CD8-positive, alpha-beta memory T cell (primary cell): Measurements from ENCODE around the gene TCF3. TPM values are rescaled to one million over a fixed set of nuclear protein-coding genes. Genes with fewer than 3 reads are reported as not detected.

Source experiments
- CTCF ChIA-PET: fragments of 350-600 bp; sonication (Branson Sonifier 250); formaldehyde crosslinking; loops from one replicate; lab custom pipeline; 2021; ENCODE audit warnings: antibody characterized with exemption; lab: Charles Lee
- POLR2A ChIA-PET: fragments of 350-600 bp; sonication (Branson Sonifier 250); formaldehyde crosslinking; loops from one replicate; lab custom pipeline; 2021; ENCODE audit warnings: antibody characterized with exemption; lab: Charles Lee
- DNase-seq, 5 donors: peaks; one replicate each; pipeline versions ENCODE4 v3.0.0 to v3.0.0-alpha.2; 2020 to 2022; ENCODE audit warnings: mixed read lengths in 1 of 5
- H3K27ac ChIP-seq: one replicate; pipeline ENCODE4 v1.7.0; 2013; ENCODE audit warnings: low read depth, mild to moderate bottlenecking, low read length, moderate library complexity
- H3K27me3 ChIP-seq: 2 replicates; pipeline ENCODE4 v1.7.0; 2013; ENCODE audit warnings: low read length, mild to moderate bottlenecking; ENCODE audit not compliant: insufficient read depth, poor library complexity, severe bottlenecking
- H3K36me3 ChIP-seq: 2 replicates; pipeline ENCODE4 v1.7.0; 2013; ENCODE audit warnings: mild to moderate bottlenecking, low read length, moderate library complexity; ENCODE audit not compliant: insufficient read depth
- H3K4me1 ChIP-seq: 2 replicates; pipeline ENCODE4 v1.7.0; 2013; ENCODE audit warnings: mild to moderate bottlenecking, low read length, moderate library complexity; ENCODE audit not compliant: insufficient read depth
- H3K4me3 ChIP-seq: 2 replicates; pipeline ENCODE4 v1.7.0; 2013; ENCODE audit warnings: mild to moderate bottlenecking, low read length
- H3K9me3 ChIP-seq: 2 replicates; pipeline ENCODE4 v1.7.0; 2013; ENCODE audit warnings: mild to moderate bottlenecking, low read length
- H3K27ac Mint-ChIP-seq, 8 donors: one replicate each; pipeline ENCODE4 v1.8.0; 2020 to 2021; ENCODE audit warnings: mixed read lengths in 8 of 8, mild to moderate bottlenecking in 6 of 8, inconsistent platforms in 3 of 8, moderate library complexity in 3 of 8
- H3K27me3 Mint-ChIP-seq, 2 donors: one replicate each; pipeline ENCODE4 v1.8.0; 2020 to 2021; ENCODE audit warnings: mixed read lengths in 2 of 2, mild to moderate bottlenecking in 1 of 2, moderate library complexity in 1 of 2
- H3K36me3 Mint-ChIP-seq, 3 donors: one replicate each; pipeline ENCODE4 v1.8.0; 2020 to 2021; ENCODE audit warnings: mixed read lengths in 3 of 3, inconsistent platforms in 1 of 3, mild to moderate bottlenecking in 1 of 3
- H3K4me1 Mint-ChIP-seq, 3 donors: one replicate each; pipeline ENCODE4 v1.8.0; 2020 to 2021; ENCODE audit warnings: mixed read lengths in 3 of 3, inconsistent platforms in 1 of 3, mild to moderate bottlenecking in 1 of 3
- H3K4me3 Mint-ChIP-seq, 7 donors: one replicate each; pipeline ENCODE4 v1.8.0; 2020 to 2021; ENCODE audit warnings: mixed read lengths in 7 of 7, mild to moderate bottlenecking in 6 of 7, moderate library complexity in 4 of 7, inconsistent platforms in 2 of 7
- H3K9me3 Mint-ChIP-seq, 5 donors: one replicate each; pipeline ENCODE4 v1.8.0; 2020 to 2022; ENCODE audit warnings: mixed read lengths in 5 of 5, mild to moderate bottlenecking in 3 of 5, moderate library complexity in 2 of 5, inconsistent platforms in 1 of 5
- polyA plus RNA-seq: library from polyadenylated mRNA; unstranded; fragments of 300-500 nt; fragmentation: Illumina TruSeq; gene quantifications from one replicate; pipeline ENCODE4 v1.2.3, GENCODE V29; 2021
- total RNA-seq, 2 experiments: library from RNA; stranded (reverse); gene quantifications; one replicate each; pipeline ENCODE4 v1.2.3, GENCODE V29; 2021

The TCF3 gene
- total and polyA plus RNA-seq, 3 experiments from 2014 or later, result 13.3 to 97.0 (median 96.0) TPM

DNA sequence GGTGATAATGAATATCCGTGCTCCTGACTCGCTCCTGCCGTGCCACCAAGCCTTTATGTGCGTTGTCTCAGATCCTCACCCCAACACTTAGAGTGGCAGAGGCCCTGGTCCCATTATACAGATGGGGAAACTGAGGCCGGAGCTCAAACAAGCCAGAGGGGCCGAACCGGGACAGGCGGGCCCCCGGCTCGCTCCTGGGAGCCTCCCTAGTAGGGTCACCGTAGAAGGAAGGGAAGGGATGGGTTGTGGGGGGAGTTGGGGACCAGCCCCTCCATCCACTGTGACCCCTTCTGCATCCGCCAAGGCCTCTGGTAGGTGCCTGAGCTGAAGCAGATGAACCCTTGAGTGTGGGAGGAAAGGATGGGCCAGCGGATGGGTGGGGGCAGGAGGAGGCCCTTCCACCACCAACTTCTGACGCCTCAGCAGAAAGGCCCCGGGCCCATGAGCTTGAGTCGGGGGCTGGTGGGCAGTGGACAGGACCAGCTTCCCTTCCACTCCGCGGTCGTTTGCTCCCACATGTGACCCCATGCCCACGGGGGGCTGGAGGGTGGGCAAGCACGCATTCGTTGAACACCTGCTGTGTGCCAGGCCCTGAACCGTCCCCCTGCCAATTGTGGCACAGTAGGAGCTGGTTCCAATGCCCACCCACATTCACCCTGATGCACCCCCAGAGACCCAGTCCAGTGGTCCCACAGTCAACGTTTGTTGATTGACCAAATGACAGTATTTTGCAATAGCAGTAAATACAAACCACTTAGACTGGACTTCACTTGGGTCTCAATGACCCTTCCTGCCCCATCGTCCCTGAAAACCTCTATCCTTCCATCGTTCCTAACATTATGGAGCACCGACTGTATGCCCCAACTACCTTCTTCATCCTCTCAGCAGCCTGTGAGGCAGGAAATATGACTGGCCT lies 24.2 kb upstream of the TCF3 start:
- Mint-ChIP-seq H3K4me3 (no peak overlapping the region), H3K36me3 (peaks cover 0 to 2% (median 0%) of the 10 kb centered on the region in 3 donors), H3K9me3 (peaks cover 0 to 2% (median 0%) of the 10 kb centered on the region in 5 donors), H3K4me1 (peaks cover 0 to under 1% (median 0%) of the 10 kb centered on the region in 3 donors), H3K27me3 (peaks cover 27 to 63% of the 10 kb centered on the region in 2 donors), H3K27ac (no peak overlapping the region)
- Histone ChIP-seq H3K9me3 (no peaks in the 10 kb centered on the region), H3K4me1 (no peaks in the 10 kb centered on the region), H3K36me3 (no peaks in the 10 kb centered on the region), H3K4me3 (no peak overlapping the region), H3K27me3 (peaks cover 26% of the 10 kb centered on the region), H3K27ac (no peak overlapping the region)
- DNase-seq, result no peak
- CTCF ChIA-PET, result interaction anchor here (0.6 to 1.3 kb wide), 2 partner anchors 130 to 366 kb away, joined by 3 to 4 read pairs; no protein-coding TSS in a partner anchor
- POLR2A ChIA-PET, result no interaction called here

DNA sequence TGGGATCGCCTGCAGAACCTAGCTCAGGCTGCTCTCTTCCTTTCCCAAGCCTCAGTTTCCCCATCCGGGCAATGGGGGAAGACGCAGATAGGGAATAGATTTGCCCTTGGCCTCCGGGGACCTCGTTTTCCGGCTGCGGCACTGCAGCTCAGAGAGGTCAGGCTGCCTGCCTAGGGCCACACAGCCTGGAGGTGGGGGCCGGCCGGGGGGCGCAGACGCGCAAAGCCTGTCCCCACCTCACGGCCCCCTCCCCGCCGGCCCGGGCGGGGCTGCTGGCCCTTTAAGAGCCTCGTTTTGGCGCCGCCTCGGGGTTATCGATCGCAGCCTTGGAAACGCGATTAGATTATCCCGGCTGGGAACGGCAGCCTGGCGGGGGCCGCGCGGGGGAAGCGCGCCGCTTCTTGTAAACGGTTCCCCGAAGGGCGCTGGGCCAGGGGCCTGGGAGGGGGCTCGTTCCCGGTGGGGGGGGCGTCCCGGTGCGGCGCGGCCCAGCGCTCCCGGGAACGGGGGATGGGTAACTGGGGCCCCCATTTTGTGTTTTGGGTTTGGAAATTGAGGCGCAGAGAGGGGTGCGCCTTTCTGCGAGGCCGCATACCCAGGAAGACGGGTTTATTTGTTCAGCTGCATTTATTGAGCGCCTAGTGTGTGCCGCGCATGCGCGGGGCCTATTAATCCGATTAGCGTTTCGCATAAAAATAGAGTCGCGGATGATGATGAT lies 23.4 kb upstream of the TCF3 start:
- ChIA-PET CTCF (interaction anchor here (0.6 to 4.1 kb wide), 2 partner anchors 129 to 365 kb away, joined by 4 to 42 read pairs; no protein-coding TSS in a partner anchor), POLR2A (no interaction called here)
- H3K4me3 ChIP-seq, result no peak overlapping the region
- no peaks in the 10 kb centered on the region for H3K4me1 ChIP-seq
- H3K27me3 ChIP-seq, result peaks cover 34% of the 10 kb centered on the region
- DNase-seq, result no peak
- H3K27ac Mint-ChIP-seq, result no peak overlapping the region
- peaks cover 3 to 5% (median 3%) of the 10 kb centered on the region in 3 donors for H3K4me1 Mint-ChIP-seq
- H3K4me3 Mint-ChIP-seq, result no peak overlapping the region
- H3K36me3 Mint-ChIP-seq, result peaks cover 0 to 2% (median 0%) of the 10 kb centered on the region in 3 donors
- H3K36me3 ChIP-seq, result no peaks in the 10 kb centered on the region
- H3K9me3 ChIP-seq, result no peaks in the 10 kb centered on the region
- peaks cover 0 to 2% (median 0%) of the 10 kb centered on the region in 5 donors for H3K9me3 Mint-ChIP-seq
- H3K27me3 Mint-ChIP-seq, result peaks cover 27 to 62% of the 10 kb centered on the region in 2 donors
- no peak overlapping the region for H3K27ac ChIP-seq

DNA sequence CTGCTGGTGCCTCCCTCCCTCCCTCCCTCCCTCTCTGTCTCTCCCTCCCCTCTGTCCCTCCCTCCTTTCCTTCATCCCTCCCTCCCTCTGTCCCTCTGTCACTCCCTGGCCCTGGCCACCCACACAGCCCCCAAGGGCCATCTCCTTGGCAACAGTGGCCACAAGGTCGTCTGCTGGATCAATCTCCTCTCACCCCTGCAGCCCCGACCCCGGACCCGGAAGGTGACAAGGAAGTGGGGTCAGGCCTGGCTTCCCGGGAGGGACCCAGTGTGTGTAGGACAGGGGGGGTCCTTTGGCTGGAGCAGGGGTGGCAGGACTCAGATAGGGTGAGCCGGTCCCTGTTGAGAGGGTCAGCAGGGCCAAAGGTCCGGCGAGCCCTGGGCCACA lies 21.9 kb upstream of the TCF3 start:
- Histone ChIP-seq H3K4me3 (no peak overlapping the region), H3K9me3 (no peaks in the 10 kb centered on the region), H3K27ac (no peak overlapping the region), H3K4me1 (no peaks in the 10 kb centered on the region), H3K27me3 (peaks cover 36% of the 10 kb centered on the region), H3K36me3 (no peaks in the 10 kb centered on the region)
- H3K36me3 Mint-ChIP-seq, result peaks cover 0 to 2% (median 0%) of the 10 kb centered on the region in 3 donors
- H3K27me3 Mint-ChIP-seq, result peaks cover 31 to 55% of the 10 kb centered on the region in 2 donors
- CTCF ChIA-PET, result interaction anchor here (4.1 kb wide), 1 partner anchor 127 kb away, joined by 42 read pairs; no protein-coding TSS in a partner anchor
- POLR2A ChIA-PET, result no interaction called here
- no peak for DNase-seq
- no peak overlapping the region for H3K27ac Mint-ChIP-seq
- peaks cover 3 to 5% (median 3%) of the 10 kb centered on the region in 3 donors for H3K4me1 Mint-ChIP-seq
- no peak overlapping the region for H3K4me3 Mint-ChIP-seq
- peaks cover 0 to 2% (median 0%) of the 10 kb centered on the region in 5 donors for H3K9me3 Mint-ChIP-seq

DNA sequence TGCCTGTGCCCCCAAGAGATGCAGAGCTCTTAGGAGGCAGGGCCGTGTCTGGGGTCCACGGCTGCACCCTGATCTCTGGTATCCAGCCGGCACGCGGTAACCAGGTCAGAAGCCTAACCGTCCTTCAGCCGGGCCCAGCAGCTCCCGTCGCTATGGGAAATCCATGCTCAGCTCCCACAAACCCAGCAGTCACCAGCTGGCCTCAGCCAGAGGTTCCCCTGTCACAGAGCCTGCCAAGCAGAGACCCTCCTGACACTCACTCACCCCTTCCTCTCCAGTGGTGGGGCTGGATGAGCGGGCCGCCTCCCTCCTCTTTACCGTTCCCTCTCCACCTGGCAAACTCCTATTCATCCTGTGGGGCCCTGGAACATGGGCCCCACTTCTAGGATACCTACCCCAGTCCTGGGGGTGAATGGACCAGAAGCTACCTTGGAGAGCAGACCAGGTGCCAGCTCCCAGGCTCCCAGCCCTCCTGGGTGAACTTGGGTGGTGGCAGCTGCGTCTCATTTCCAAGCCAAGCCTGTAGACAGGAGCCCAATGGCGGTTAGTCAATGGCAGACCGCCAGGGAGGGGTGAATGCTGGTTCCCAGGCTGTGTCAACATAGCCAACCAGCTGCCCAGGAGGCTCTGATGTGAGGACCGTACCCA lies 21.4 kb upstream of the TCF3 start:
- no peak overlapping the region for H3K27ac ChIP-seq
- no peak for DNase-seq
- H3K4me1 ChIP-seq, result peaks cover 4% of the 10 kb centered on the region
- CTCF ChIA-PET, result interaction anchor here (0.8 to 4.1 kb wide), 4 partner anchors 10 to 127 kb away, joined by 4 to 42 read pairs (median 14); partner anchors contain the start of gene UQCR11
- H3K4me3 ChIP-seq, result no peak overlapping the region
- H3K36me3 ChIP-seq, result no peaks in the 10 kb centered on the region
- Mint-ChIP-seq H3K27ac (no peak overlapping the region), H3K4me3 (peak overlapping the region in 1 of 7 donors; percentile 34), H3K36me3 (peaks cover 0 to 2% (median 0%) of the 10 kb centered on the region in 3 donors), H3K9me3 (peaks cover 0 to 2% (median 0%) of the 10 kb centered on the region in 5 donors), H3K4me1 (peaks cover 5 to 9% (median 8%) of the 10 kb centered on the region in 3 donors), H3K27me3 (peaks cover 35 to 59% of the 10 kb centered on the region in 2 donors)
- POLR2A ChIA-PET, result no interaction called here
- no peaks in the 10 kb centered on the region for H3K9me3 ChIP-seq
- H3K27me3 ChIP-seq, result peaks cover 41% of the 10 kb centered on the region

DNA sequence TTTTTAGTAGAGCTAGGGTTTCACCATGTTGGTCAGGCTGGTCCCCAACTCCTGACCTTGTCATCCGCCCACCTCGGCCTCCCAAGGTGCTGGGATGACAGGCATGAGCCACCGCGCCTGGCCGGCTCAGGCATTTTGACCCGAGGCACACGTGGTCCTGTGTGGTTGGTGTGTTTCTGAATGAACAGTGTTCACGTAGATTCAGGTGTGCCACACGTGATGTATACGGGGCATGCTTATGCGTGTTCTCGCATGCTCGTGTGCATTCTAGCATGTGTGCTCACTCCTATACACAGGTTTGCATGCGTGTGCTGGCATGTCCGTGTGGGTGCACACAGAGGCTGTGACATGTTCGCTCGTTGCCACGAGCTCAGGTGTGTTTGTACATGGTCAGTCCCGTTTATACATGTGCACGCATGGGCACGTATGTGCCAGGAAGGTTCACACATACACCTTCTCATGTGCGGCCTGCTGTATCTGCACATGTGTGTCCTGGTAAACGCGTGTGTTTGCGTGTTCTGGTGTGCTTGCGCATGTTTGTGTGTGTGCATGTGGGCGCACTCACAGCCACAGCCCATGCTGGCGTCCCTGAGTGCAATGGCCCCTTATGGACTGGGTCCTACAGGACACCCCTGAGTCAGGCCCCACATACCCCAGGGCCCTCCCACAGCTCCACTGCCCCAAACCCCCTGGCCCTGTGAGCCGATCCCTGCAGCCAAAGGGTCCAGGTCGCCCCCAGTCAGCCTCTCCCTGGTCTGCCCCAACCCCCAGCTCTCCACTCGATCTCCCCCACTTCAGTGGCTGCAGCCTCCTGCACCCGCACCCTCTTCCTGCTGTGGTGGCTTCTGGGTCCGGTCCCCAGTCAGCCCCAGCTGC lies 20.6 kb upstream of the TCF3 start:
- H3K4me3 Mint-ChIP-seq, result peak overlapping the region in 3 of 7 donors; percentile 2 to 36 (median 34)
- H3K27ac ChIP-seq, result no peak overlapping the region
- H3K4me1 Mint-ChIP-seq, result peaks cover 10 to 15% (median 13%) of the 10 kb centered on the region in 3 donors
- ChIA-PET CTCF (interaction anchor here (0.8 to 4.1 kb wide), 19 partner anchors 8 to 201 kb away, joined by 3 to 42 read pairs (median 4); partner anchors contain the start of gene UQCR11), POLR2A (interaction anchor here (1.0 kb wide), 1 partner anchor 67 kb away, joined by 5 read pairs; the partner anchor contains the start of gene UQCR11)
- no peak for DNase-seq
- peaks cover 9% of the 10 kb centered on the region for H3K4me1 ChIP-seq
- H3K4me3 ChIP-seq, result no peak overlapping the region
- no peak overlapping the region for H3K27ac Mint-ChIP-seq
- H3K27me3 ChIP-seq, result peaks cover 49% of the 10 kb centered on the region
- H3K9me3 ChIP-seq, result no peaks in the 10 kb centered on the region
- peaks cover 36 to 60% of the 10 kb centered on the region in 2 donors for H3K27me3 Mint-ChIP-seq
- peaks cover 0 to under 1% (median 0%) of the 10 kb centered on the region in 5 donors for H3K9me3 Mint-ChIP-seq
- H3K36me3 Mint-ChIP-seq, result peaks cover 0 to under 1% (median 0%) of the 10 kb centered on the region in 3 donors
- no peaks in the 10 kb centered on the region for H3K36me3 ChIP-seq

DNA sequence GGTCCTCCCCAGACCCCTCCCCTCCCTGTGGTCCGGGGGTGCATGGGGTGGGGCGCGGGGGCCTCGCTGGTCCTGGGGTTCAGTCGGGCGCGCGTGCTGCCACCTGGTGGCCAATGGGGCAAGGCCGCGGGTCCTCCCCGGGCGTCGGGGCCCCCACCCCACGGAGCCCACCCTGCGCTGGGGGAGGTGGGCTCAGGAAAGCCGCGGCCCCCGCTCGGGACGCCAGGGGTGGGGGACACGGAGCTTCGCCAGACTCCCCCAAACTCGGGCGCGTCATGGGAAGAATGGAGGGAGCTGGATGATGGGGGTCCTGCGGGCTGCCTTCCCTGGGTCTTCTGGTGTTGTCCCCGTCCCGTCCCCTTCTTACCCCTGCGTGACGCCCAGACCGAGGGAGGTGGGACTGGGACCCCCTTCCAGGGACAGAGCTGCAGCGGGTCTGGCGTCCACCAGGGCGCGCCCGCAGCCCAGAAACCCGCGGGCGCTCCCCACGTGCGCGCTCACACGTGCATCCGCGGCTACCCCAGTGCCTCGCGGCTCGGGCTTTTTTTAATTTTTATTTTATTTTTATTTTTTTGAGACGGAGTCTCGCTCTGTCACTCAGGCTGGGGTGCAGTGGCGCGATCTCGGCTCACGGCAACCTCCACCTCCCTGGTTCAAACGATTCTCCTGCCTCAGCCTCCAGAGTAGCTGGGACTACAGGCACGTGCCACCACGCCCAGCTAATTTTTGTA lies 19.8 kb upstream of the TCF3 start:
- H3K9me3 Mint-ChIP-seq, result no peaks in the 10 kb centered on the region
- H3K4me1 Mint-ChIP-seq, result peaks cover 12 to 18% (median 16%) of the 10 kb centered on the region in 3 donors
- Histone ChIP-seq H3K9me3 (no peaks in the 10 kb centered on the region), H3K4me3 (no peak overlapping the region), H3K27me3 (peaks cover 51% of the 10 kb centered on the region), H3K36me3 (no peaks in the 10 kb centered on the region), H3K4me1 (peaks cover 9% of the 10 kb centered on the region), H3K27ac (peak overlapping the region; percentile 54)
- no peaks in the 10 kb centered on the region for H3K36me3 Mint-ChIP-seq
- peak; percentile 32 to 73 (median 43) for DNase-seq
- peaks cover 38 to 56% of the 10 kb centered on the region in 2 donors for H3K27me3 Mint-ChIP-seq
- H3K27ac Mint-ChIP-seq, result no peak overlapping the region
- ChIA-PET POLR2A (interaction anchor here (1.0 kb wide), 1 partner anchor 66 kb away, joined by 5 read pairs; the partner anchor contains the start of gene UQCR11), CTCF (interaction anchor here (0.8 to 4.1 kb wide), 18 partner anchors 9 to 200 kb away, joined by 3 to 42 read pairs (median 4); partner anchors contain the start of gene UQCR11)
- H3K4me3 Mint-ChIP-seq, result peak overlapping the region in 2 of 7 donors; percentile 2 to 78
